ACC112 (cell line): Measurements from ENCODE around the gene NFAT5.
"Not testable (repeated sequence)": the region's sequence is repeated elsewhere in the genome, so short reads cannot be mapped to it uniquely, and the experiment has no call there.

ENCODE experiments used
- H2AFZ ChIP-seq: fragments of 200-600 bp; sonication (generic); one replicate; pipeline ENCODE4 v1.6.0; 2017; ENCODE audit warnings: antibody characterized with exemption, low read length; ENCODE audit not compliant: unreplicated experiment
- H3K27ac ChIP-seq: fragments of 200-600 bp; sonication (generic); 2 replicates; pipeline ENCODE4 v1.5.1; 2014; ENCODE audit warnings: low read depth, mild to moderate bottlenecking, antibody characterized with exemption, low read length, moderate library complexity
- H3K27me3 ChIP-seq: fragments of 200-600 bp; sonication (generic); 2 replicates; pipeline ENCODE4 v1.6.1; 2014; ENCODE audit warnings: mild to moderate bottlenecking, antibody characterized with exemption, low read length, moderate library complexity, mixed read lengths; ENCODE audit not compliant: insufficient read depth
- H3K36me3 ChIP-seq: fragments of 200-600 bp; sonication (generic); 2 replicates; pipeline ENCODE4 v1.6.1; 2016; ENCODE audit warnings: mild to moderate bottlenecking, antibody characterized with exemption, low read length, moderate library complexity, mixed read lengths; ENCODE audit not compliant: insufficient read depth
- H3K4me1 ChIP-seq: fragments of 200-600 bp; sonication (generic); one replicate; pipeline ENCODE4 v1.6.1; 2016; ENCODE audit warnings: low read length, mixed read lengths; ENCODE audit not compliant: insufficient read depth, unreplicated experiment, control insufficient read depth
- H3K4me3 ChIP-seq: fragments of 200-600 bp; sonication (generic); 2 replicates; pipeline ENCODE4 v1.5.1; 2014; ENCODE audit warnings: mild to moderate bottlenecking, low read depth, low read length
- H3K79me2 ChIP-seq: fragments of 200-600 bp; sonication (generic); one replicate; pipeline ENCODE4 v1.6.0; 2016; ENCODE audit warnings: low read length; ENCODE audit not compliant: control insufficient read depth, unreplicated experiment, insufficient read depth

Gene NFAT5

GRCh38 chr16:69724414-69724873 is 158.7 kb downstream of the NFAT5 start:
- no peak overlapping the region for H2AFZ ChIP-seq
- peaks cover 23% of the 10 kb centered on the region for H3K4me1 ChIP-seq
- H3K27ac ChIP-seq = peak overlapping the region; percentile 96; the same call in 1 of the 2 replicates
- H3K36me3 ChIP-seq = peaks cover 15% of the 10 kb centered on the region
- peak overlapping the region; percentile 87 for H3K4me3 ChIP-seq
- H3K79me2 ChIP-seq = peaks cover 78% of the 10 kb centered on the region
- no peaks in the 10 kb centered on the region for H3K27me3 ChIP-seq

DNA sequence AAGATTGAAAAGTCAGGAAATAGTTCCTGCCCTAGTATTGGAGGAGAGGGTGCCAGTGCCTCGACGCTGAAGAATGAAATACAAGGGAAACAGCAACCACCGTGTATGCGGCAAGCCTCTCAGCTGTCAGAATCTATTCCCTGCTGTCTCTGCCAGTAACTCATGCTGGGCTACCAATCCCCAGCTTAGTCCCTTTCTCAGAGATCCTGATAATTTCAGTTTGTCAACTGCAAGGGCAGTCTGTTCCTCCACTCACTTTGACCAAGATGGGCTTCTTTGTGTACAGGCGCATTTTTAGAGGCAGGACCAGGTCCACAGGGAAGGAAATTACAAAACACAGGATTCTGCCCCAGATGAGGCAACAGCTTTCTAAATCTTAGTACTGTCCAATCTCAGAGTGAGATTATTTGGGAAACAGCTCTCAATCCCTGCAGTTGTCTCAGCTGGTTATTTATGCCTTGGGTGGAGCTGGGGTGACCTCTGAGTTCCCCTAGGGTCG is 159.3 kb downstream of the NFAT5 start:
- Histone ChIP-seq H3K4me1 (peaks cover 23% of the 10 kb centered on the region), H3K36me3 (peaks cover 14% of the 10 kb centered on the region), H3K27ac (peak overlapping the region; percentile 96), H2AFZ (no peak overlapping the region), H3K27me3 (no peaks in the 10 kb centered on the region), H3K4me3 (peak overlapping the region; percentile 87), H3K79me2 (peaks cover 75% of the 10 kb centered on the region)

DNA sequence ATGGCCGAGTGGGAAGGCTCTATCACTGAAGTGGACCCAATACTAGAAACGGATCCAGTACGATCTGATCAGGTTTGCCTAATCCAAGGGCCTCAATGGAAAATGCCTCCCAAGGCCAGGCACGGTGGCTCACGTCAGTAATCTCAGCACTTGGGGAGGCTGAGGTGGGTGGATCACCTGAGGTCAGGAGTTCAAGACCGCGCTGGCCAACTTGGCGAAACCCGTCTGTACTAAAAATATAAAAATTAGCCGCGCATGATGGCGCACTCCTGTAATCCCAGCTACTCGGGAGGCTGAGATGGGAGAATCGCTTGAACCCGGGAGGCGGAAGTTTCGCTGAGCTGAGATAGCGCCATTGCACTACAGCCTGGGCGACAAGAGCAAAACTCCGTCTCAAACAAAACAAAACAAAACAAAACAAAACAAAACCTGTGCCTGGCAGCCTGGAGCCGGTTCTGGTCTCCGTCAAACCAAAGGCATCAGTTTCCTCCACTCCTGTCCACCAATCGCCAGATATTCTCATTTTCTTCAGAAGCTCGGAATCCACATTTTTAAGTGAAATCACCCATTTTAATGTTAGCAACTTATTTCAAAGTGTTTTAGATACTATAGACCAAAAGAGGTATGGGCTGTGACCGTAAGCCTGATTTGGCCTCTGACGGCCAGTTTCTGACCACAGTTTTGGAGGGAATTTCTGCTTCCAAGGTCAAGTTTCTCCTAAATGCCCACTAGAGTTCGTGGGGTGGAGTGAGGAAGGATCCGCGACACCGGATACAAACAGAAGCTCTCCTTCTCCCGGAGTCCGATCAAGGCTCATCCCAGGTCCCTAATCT is 159.9 kb downstream of the NFAT5 start:
- peaks cover 70% of the 10 kb centered on the region for H3K79me2 ChIP-seq
- H2AFZ ChIP-seq = peak overlapping the region; percentile 43

DNA sequence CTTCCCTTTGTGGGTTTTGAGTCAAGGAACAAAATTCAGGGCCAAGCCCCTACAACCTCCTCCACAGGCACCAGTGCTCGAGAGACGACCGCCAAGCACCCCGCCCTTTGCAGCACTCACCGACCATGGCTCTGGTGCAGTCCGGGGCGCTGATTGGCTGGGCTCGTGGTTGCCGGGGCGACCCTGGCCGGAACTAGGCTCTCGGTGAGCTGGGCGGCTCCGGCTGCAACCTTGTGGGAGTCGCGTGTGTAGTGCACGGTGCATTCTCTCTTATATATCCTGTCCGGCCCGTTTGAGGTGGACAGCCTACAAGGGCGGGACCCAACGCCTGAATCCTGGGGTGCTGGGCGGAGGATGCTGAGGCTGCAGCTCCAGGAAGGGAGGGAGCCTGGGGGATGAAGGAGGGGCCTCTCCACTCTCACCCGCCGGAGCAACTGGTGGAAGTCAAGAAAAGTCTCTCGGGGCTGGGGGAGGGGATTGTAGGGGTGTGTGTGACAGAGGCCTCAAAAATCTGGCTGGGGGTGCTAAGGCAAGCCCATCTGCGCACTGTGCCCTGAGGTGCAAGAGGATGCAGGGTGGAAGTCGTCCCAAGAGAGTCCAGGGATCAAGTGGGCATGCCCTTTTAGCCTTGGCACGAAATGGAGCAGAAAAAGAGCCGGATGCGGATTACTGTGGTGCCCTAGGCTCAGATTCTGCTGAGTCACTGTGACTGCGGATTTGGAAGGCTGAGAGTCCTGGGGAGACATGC is 160.7 kb downstream of the NFAT5 start, which contains the start of gene NQO1:
Gene NQO1 (minus strand): TSS at position 248 of the 748 bp plus-strand sequence. CDS start 121 bp downstream, at position 127.
- Histone ChIP-seq H3K36me3 (peaks cover 9% of the 10 kb centered on the region; the same call in 1 of the 2 replicates), H3K27me3 (no peaks in the 10 kb centered on the region), H3K79me2 (peaks cover 62% of the 10 kb centered on the region), H3K4me3 (peak within 1 kb of the TSS; percentile 87), H2AFZ (peak within 1 kb of the TSS; percentile 43), H3K4me1 (peaks cover 19% of the 10 kb centered on the region), H3K27ac (peak within 1 kb of the TSS; percentile 96)

More for the DNA sequence above, 159.9 kb downstream of the NFAT5 start:
- Histone ChIP-seq H3K4me3 (peak overlapping the region; percentile 87), H3K27ac (peak overlapping the region; percentile 96), H3K4me1 (peaks cover 23% of the 10 kb centered on the region), H3K36me3 (peaks cover 14% of the 10 kb centered on the region), H3K27me3 (no peaks in the 10 kb centered on the region)

DNA sequence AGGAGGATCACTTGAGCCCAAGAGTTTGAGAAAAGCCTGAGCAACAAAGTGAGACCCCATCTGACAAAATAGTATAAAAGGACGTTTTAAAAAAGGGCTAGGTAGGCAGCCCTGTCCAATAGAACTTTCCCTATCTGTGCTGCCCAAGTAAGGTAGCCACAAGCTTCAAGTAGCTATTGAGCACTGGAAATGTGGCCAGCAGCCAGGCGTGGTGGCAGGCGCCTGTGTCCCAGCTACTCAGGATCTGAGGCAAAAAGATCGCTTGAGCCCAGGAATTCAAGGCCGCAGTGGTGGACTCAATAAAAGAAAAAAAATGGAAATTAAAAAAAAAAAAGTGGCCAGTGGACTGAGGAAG is 162.1 kb downstream of the NFAT5 start:
- H3K79me2 ChIP-seq = peaks cover 48% of the 10 kb centered on the region
- no peaks in the 10 kb centered on the region for H3K27me3 ChIP-seq
- H3K4me3 ChIP-seq = peak overlapping the region; percentile 87
- H3K27ac ChIP-seq = peak overlapping the region; percentile 96
- H2AFZ ChIP-seq = no peak overlapping the region
- 0 out of 2 replicates have a peak, but pooled peaks cover 3% of the 10 kb centered on the region for H3K36me3 ChIP-seq
- H3K4me1 ChIP-seq = peaks cover 19% of the 10 kb centered on the region

DNA sequence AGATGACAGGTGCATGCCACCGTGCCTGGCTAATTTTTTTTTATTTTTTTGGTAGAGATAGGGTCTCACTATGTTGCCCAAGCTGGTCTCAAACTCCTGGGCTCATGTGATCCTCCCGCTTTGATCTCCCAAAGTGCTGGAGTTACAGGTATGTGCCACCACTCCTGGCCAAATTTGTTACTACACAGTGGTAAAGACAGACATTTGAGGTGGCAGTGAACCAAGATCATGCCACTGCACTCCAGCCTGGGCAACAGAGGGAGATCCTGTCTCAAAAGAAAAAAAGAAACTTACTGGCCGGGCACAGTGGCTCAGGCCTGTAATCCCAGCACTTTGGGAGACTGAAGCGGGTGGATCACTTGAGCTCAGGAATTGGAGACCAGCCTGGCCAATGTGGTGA is 163.3 kb downstream of the NFAT5 start:
- not testable (repeated sequence) for H3K27me3 ChIP-seq, H2AFZ ChIP-seq, H3K27ac ChIP-seq, H3K4me3 ChIP-seq, H3K36me3 ChIP-seq
- Histone ChIP-seq H3K4me1 (peaks cover 16% of the 10 kb centered on the region), H3K79me2 (peaks cover 37% of the 10 kb centered on the region)

DNA sequence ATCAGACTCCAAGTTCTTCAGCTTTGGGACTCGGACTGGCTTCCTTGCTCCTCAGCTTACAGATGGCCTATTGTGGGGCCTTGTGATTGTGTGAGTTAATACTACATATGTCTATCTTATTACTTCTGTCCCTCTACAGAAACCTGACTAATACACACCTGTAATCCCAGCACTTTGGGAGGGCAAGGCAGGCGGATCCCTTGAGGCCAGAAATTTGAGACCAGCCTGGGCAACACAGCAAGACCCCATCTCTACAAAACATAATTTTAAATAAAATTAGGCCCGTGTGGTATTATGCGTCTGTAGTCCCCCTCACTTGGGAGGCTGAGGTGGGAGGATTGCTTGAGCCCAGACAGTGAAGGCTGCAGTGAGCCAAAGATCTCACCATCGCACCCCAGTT is 165.5 kb downstream of the NFAT5 start:
- not testable (repeated sequence) for H3K27ac ChIP-seq, H2AFZ ChIP-seq, H3K4me3 ChIP-seq, H3K36me3 ChIP-seq, H3K27me3 ChIP-seq
- peaks cover 16% of the 10 kb centered on the region for H3K4me1 ChIP-seq
- H3K79me2 ChIP-seq = peaks cover 15% of the 10 kb centered on the region

- H3K27ac ChIP-seq = no peak overlapping the region
- H3K4me3 ChIP-seq = no peak overlapping the region
- no peak overlapping the region for H2AFZ ChIP-seq
- H3K4me1 ChIP-seq = peaks cover 13% of the 10 kb centered on the region
- H3K27me3 ChIP-seq = no peaks in the 10 kb centered on the region
- peaks cover 13% of the 10 kb centered on the region for H3K79me2 ChIP-seq
- H3K36me3 ChIP-seq = no peaks in the 10 kb centered on the region
Measured at GRCh38 chr16:69732101-69732500, 166.3 kb downstream of the NFAT5 start.

- Histone ChIP-seq H3K27ac (peak overlapping the region; percentile 51), H3K27me3 (no peaks in the 10 kb centered on the region), H2AFZ (no peak overlapping the region), H3K36me3 (peaks cover 35% of the 10 kb centered on the region; the same call in 1 of the 2 replicates), H3K79me2 (peaks cover 6% of the 10 kb centered on the region), H3K4me1 (peaks cover 14% of the 10 kb centered on the region), H3K4me3 (peak overlapping the region; percentile 13; the same call in 1 of the 2 replicates)
Measured at GRCh38 chr16:69741519-69741918, 175.8 kb downstream of the NFAT5 start.
